HepG2 (cell line): ENCODE results near the gene COQ9. TPM values are rescaled to one million over a fixed set of nuclear protein-coding genes. Genes with fewer than 3 reads are reported as not detected.

Source experiments
- ATAD3A ChIP-seq: sonication (generic); formaldehyde crosslinking; IDR thresholded peaks from 2 replicates; pipeline ENCODE4 v1.4.0; 2020; ENCODE audit warnings: missing genetic modification reagents
- CREB1 ChIP-seq, 2 experiments: fragments of 450-650 bp in 1 of 2; IDR thresholded peaks; 2 replicates each; pipeline ENCODE4 v1.6.1; 2016 to 2017; ENCODE audit warnings: control low read depth in 1 of 2, mild to moderate bottlenecking in 1 of 2, missing compliant biosample characterization in 1 of 2, missing genetic modification characterization in 1 of 2
- DNMT3B ChIP-seq: conservative IDR thresholded peaks from 2 replicates; pipeline ENCODE4 v1.6.1; 2016; ENCODE audit warnings: missing biosample characterization, control low read depth
- MAF1 ChIP-seq: sonication (generic); formaldehyde crosslinking; IDR thresholded peaks from 2 replicates; pipeline ENCODE4 v1.5.0; 2020; ENCODE audit warnings: missing genetic modification reagents, borderline replicate concordance
- MBNL3 ChIP-seq: fragments of 250-450 bp; sonication (Bioruptor Pico); conservative IDR thresholded peaks from 2 replicates; pipeline ENCODE4 v1.8.0; 2022; ENCODE audit warnings: mild to moderate bottlenecking, inconsistent platforms
- MED8 ChIP-seq: sonication (generic); formaldehyde crosslinking; IDR thresholded peaks from 2 replicates; pipeline ENCODE4 v1.8.1; 2023; ENCODE audit warnings: mild to moderate bottlenecking, missing genetic modification reagents; ENCODE audit not compliant: insufficient replicate concordance
- MEIS2 ChIP-seq: sonication (generic); formaldehyde crosslinking; IDR thresholded peaks from 2 replicates; pipeline ENCODE4 v1.9.0; 2021; ENCODE audit warnings: mild to moderate bottlenecking, missing genetic modification reagents
- NFIB ChIP-seq: sonication (generic); formaldehyde crosslinking; IDR thresholded peaks from 2 replicates; pipeline ENCODE4 v1.9.0; 2021; ENCODE audit warnings: missing genetic modification reagents, mild to moderate bottlenecking, borderline replicate concordance
- ZNF136 ChIP-seq: sonication (generic); formaldehyde crosslinking; IDR thresholded peaks from 2 replicates; pipeline ENCODE4 v1.8.1; 2022; ENCODE audit warnings: low read depth, mild to moderate bottlenecking, moderate library complexity, missing genetic modification reagents
- ZNF20 ChIP-seq: sonication (generic); formaldehyde crosslinking; IDR thresholded peaks from 2 replicates; pipeline ENCODE4 v1.4.0; 2020; ENCODE audit warnings: mild to moderate bottlenecking, moderate library complexity, missing genetic modification reagents
- ZNF232 ChIP-seq: sonication (generic); formaldehyde crosslinking; IDR thresholded peaks from 2 replicates; pipeline ENCODE4 v1.4.0; 2020; ENCODE audit warnings: missing genetic modification reagents, borderline replicate concordance
- ZNF253 ChIP-seq: sonication (generic); formaldehyde crosslinking; IDR thresholded peaks from 2 replicates; pipeline ENCODE4 v1.8.0; 2022; ENCODE audit warnings: mild to moderate bottlenecking, missing genetic modification reagents, borderline replicate concordance
- ZNF556 ChIP-seq: sonication (generic); formaldehyde crosslinking; IDR thresholded peaks from 2 replicates; pipeline ENCODE4 v1.4.0; 2020; ENCODE audit warnings: mild to moderate bottlenecking, missing genetic modification reagents, borderline replicate concordance
- ZNF589 ChIP-seq: sonication (generic); formaldehyde crosslinking; conservative IDR thresholded peaks from 2 replicates; pipeline ENCODE4 v1.8.0; 2022; ENCODE audit warnings: mild to moderate bottlenecking, moderate library complexity, missing genetic modification reagents
- polyA plus RNA-seq, 8 experiments: library from polyadenylated mRNA; depleted of rRNA in 3 of 8; stranded (reverse) in 7 of 8; unstranded in 1 of 8; fragments of >200 nt; fragmentation: Illumina TruSeq in 4 of 8; extraction: Trizol in 4 of 8; gene quantifications; 2 replicates each; pipeline versions ENCODE4 v1.2.1 to v1.2.3, GENCODE V29; 2011 to 2016; ENCODE audit warnings: low read depth in 4 of 8, missing spikeins in 1 of 8, mixed read lengths in 1 of 8; ENCODE audit not compliant: insufficient read depth in 1 of 8
- total RNA-seq, 5 experiments: library from RNA; depleted of rRNA; stranded (reverse); fragments of >200 nt; fragmentation: Illumina TruSeq; extraction: Trizol; gene quantifications; 2 replicates each; pipeline ENCODE4 v1.2.3, GENCODE V29; 2016; ENCODE audit warnings: low read depth in 1 of 5
- TF ChIP-seq, protein P1 (sequence below): sonication (generic); formaldehyde crosslinking; IDR thresholded peaks from 2 replicates; pipeline ENCODE4 v1.4.0; 2020; ENCODE audit warnings: missing genetic modification reagents, mild to moderate bottlenecking, borderline replicate concordance
- TF ChIP-seq, protein P2 (sequence below): sonication (generic); formaldehyde crosslinking; IDR thresholded peaks from 2 replicates; pipeline ENCODE4 v1.8.1; 2022; ENCODE audit warnings: mild to moderate bottlenecking, missing genetic modification reagents
- TF ChIP-seq, protein P3 (sequence below): sonication (generic); formaldehyde crosslinking; conservative IDR thresholded peaks from 2 replicates; pipeline ENCODE4 v1.4.0; 2020; ENCODE audit warnings: missing genetic modification reagents
- TF ChIP-seq, protein P4 (sequence below): sonication (generic); formaldehyde crosslinking; IDR thresholded peaks from 2 replicates; pipeline ENCODE4 v1.4.0; 2020; ENCODE audit warnings: missing genetic modification reagents, mild to moderate bottlenecking, borderline replicate concordance
- TF ChIP-seq, protein P5 (sequence below): IDR thresholded peaks from 2 replicates; pipeline ENCODE4 v1.6.1; 2016; ENCODE audit warnings: missing compliant biosample characterization, missing genetic modification reagents, borderline replicate concordance

Gene COQ9
- total and polyA plus RNA-seq, 2 of the 13 experiments (the other 11 are each of a cell fraction or from before 2014, with no cell fraction given) = 57.5 to 108 TPM

DNA sequence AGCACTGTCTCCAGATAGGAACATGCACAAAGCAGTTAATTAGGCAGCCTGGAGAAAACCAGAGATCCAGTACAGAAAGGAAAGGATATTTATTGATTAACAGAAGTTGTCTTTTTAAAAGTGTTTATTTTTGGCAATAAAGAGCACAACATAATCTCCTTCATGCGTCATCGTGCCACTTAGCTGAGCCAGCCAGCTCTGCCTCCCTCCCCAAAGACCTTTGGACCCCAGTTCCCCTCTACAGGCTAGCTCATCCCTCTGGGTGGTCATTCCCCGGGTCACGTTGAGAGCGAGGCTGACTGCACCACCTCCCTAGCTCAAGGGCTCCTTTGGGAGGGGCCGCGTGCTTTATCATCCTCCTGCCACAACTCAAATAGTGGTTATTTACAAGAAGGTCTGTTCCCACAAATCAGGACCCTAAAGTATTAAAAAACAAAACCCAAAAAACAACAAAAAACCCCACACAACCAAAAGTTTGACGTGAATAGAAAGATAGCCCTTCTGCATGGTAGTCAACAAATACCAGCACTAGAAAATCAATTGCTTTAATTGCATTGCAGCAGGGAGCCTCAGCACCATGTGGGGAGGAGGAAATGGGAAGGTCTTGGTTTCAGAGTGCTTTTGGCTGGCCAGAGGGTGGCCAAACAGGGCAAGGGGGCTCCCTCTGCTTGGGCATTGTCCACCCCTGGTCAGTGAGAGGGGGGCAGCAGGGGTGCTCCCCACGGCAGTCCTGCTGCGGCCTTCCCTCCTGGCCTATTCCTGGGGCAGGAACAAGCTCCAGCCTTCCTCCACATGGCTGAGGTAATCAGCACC is 24.8 kb downstream of the COQ9 start (continued):
- no peak for TF ChIP-seq MED8 (CRISPR knock-in tag)
- no peak; the same call in 1 of the 2 replicates for TF ChIP-seq ZNF136 (CRISPR knock-in tag)
- TF ChIP-seq, protein P1, sequence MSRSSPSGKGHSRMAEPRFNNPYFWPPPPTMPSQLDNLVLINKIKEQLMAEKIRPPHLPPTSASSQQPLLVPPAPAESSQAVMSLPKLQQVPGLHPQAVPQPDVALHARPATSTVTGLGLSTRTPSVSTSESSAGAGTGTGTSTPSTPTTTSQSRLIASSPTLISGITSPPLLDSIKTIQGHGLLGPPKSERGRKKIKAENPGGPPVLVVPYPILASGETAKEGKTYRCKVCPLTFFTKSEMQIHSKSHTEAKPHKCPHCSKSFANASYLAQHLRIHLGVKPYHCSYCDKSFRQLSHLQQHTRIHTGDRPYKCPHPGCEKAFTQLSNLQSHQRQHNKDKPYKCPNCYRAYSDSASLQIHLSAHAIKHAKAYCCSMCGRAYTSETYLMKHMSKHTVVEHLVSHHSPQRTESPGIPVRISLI = no peak
- TF ChIP-seq ZNF589 = no peak
- TF ChIP-seq MBNL3 (CRISPR knock-in tag) = no peak
- peak; percentile 58; the same call in 1 of the 2 replicates for TF ChIP-seq MEIS2
- TF ChIP-seq, protein P2, sequence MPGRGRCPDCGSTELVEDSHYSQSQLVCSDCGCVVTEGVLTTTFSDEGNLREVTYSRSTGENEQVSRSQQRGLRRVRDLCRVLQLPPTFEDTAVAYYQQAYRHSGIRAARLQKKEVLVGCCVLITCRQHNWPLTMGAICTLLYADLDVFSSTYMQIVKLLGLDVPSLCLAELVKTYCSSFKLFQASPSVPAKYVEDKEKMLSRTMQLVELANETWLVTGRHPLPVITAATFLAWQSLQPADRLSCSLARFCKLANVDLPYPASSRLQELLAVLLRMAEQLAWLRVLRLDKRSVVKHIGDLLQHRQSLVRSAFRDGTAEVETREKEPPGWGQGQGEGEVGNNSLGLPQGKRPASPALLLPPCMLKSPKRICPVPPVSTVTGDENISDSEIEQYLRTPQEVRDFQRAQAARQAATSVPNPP (CRISPR knock-in tag) = no peak
- peak; percentile 72 for TF ChIP-seq CREB1 (IDR thresholded peaks at IDR 0.05)
- TF ChIP-seq CREB1 (CRISPR knock-in tag; IDR thresholded peaks at IDR 0.05) = peak; percentile 84
- TF ChIP-seq DNMT3B (CRISPR knock-in tag) = peak; percentile 56; the same call in 1 of the 2 replicates
- TF ChIP-seq, protein P3, sequence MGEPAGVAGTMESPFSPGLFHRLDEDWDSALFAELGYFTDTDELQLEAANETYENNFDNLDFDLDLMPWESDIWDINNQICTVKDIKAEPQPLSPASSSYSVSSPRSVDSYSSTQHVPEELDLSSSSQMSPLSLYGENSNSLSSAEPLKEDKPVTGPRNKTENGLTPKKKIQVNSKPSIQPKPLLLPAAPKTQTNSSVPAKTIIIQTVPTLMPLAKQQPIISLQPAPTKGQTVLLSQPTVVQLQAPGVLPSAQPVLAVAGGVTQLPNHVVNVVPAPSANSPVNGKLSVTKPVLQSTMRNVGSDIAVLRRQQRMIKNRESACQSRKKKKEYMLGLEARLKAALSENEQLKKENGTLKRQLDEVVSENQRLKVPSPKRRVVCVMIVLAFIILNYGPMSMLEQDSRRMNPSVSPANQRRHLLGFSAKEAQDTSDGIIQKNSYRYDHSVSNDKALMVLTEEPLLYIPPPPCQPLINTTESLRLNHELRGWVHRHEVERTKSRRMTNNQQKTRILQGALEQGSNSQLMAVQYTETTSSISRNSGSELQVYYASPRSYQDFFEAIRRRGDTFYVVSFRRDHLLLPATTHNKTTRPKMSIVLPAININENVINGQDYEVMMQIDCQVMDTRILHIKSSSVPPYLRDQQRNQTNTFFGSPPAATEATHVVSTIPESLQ (CRISPR knock-in tag) = no peak
- no peak for TF ChIP-seq MAF1 (CRISPR knock-in tag)
- TF ChIP-seq NFIB (CRISPR knock-in tag) = no peak
- no peak for TF ChIP-seq ZNF20 (CRISPR knock-in tag)
- TF ChIP-seq ZNF232 (CRISPR knock-in tag) = peak; percentile 51; the same call in 1 of the 2 replicates
- TF ChIP-seq, protein P4, sequence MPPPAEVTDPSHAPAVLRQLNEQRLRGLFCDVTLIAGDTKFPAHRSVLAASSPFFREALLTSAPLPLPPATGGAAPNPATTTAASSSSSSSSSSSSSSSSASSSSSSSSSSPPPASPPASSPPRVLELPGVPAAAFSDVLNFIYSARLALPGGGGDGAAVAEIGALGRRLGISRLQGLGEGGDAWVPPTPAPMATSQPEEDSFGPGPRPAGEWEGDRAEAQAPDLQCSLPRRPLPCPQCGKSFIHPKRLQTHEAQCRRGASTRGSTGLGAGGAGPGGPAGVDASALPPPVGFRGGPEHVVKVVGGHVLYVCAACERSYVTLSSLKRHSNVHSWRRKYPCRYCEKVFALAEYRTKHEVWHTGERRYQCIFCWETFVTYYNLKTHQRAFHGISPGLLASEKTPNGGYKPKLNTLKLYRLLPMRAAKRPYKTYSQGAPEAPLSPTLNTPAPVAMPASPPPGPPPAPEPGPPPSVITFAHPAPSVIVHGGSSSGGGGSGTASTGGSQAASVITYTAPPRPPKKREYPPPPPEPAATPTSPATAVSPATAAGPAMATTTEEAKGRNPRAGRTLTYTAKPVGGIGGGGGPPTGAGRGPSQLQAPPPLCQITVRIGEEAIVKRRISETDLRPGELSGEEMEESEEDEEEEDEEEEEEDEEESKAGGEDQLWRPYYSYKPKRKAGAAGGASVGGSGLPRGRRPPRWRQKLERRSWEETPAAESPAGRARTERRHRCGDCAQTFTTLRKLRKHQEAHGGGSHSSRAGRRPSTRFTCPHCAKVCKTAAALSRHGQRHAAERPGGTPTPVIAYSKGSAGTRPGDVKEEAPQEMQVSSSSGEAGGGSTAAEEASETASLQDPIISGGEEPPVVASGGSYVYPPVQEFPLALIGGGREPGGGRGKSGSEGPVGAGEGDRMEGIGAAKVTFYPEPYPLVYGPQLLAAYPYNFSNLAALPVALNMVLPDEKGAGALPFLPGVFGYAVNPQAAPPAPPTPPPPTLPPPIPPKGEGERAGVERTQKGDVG (CRISPR knock-in tag) = 0 out of 2 replicates have a peak, but pooled peaks have one; percentile 9
- TF ChIP-seq ATAD3A (CRISPR knock-in tag) = no peak
- TF ChIP-seq, protein P5, sequence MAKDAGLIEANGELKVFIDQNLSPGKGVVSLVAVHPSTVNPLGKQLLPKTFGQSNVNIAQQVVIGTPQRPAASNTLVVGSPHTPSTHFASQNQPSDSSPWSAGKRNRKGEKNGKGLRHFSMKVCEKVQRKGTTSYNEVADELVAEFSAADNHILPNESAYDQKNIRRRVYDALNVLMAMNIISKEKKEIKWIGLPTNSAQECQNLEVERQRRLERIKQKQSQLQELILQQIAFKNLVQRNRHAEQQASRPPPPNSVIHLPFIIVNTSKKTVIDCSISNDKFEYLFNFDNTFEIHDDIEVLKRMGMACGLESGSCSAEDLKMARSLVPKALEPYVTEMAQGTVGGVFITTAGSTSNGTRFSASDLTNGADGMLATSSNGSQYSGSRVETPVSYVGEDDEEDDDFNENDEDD (CRISPR knock-in tag) = peak; percentile 24; the same call in 1 of the 2 replicates
- no peak for TF ChIP-seq ZNF253 (CRISPR knock-in tag)
- no peak for TF ChIP-seq ZNF556
